GM19455 (cell line): ENCODE data around the gene MACROH2A2.
"Not testable (repeated sequence)": the region's sequence is repeated elsewhere in the genome, so short reads cannot be mapped to it uniquely, and the experiment has no call there.

ENCODE experiments used
- ATAC-seq: cut with Tn5 transposase; IDR thresholded peaks from one replicate; pipeline ENCODE4 v1.9.1; 2021; ENCODE audit not compliant: unreplicated experiment

MACROH2A2 gene

GRCh38 chr10:70148516-70148915 is 95.9 kb downstream of the MACROH2A2 start:
- no peak for ATAC-seq

DNA sequence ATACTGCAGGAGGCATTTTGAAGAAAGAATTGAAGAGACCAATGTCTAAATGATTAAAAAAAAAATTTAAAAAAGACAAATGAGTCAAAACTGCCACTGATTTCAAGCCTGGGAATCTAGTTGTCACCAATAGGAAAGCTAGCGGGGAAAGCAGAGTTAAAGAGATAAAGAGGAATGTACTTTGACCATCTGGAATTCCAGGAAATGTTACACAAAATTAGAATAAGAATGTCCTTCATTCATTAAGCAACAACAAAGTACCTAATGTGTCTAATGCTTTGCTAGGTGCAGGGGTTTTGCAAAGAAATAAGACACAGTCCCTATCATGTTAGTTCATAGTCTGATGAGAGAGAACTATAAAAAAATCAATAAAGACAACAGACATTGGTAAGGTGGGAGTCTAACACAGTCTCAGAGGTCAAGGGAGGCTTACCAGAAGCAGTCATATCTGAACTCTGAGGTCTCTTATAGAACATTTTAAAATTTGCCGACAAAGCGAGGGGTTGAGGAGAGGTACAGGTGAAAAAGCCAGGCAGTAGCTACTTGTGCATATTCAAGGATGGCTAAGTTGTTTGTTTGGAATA is 102.7 kb downstream of the MACROH2A2 start:
- no peak for ATAC-seq

DNA sequence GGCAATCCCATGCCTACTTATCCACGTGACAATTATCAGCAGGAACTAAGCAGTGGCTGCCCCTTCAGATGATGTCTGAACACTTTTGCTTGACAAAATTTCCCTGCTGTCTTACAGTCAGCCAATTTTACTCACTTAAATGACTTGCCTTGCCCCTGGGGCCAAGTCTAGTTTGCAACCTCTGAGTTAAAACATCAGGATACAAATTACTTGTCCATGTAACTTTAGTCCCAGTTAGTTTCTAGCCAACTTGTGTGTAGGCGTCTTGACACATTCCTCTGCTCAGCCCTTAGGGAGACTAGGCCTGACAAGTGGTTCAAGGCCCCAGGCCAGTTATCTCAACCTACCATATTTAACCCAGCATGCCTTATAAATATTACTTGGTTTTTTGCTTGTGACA is 105.5 kb downstream of the MACROH2A2 start:
- no peak for ATAC-seq

DNA sequence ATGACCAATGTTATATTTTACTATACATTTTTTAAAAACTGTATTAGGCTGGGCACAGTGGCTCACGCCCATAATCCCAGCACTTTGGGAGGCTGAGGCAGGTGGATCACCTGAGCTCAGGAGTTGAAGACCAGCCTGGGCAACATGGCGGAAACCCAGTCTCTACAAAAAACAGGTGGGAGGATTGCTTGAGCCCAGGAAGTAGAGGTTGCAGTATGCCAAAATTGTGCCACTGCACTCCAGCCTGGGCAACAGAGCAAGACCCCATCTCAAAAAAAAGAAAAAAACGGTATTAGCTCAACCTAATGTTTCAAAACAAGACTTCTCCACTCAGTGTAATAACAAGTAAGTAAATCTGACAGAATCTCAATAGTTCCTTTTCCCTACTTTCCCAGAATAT is 106.7 kb downstream of the MACROH2A2 start:
- not testable (repeated sequence) for ATAC-seq

GRCh38 chr10:70160798-70161197 is 108.2 kb downstream of the MACROH2A2 start:
- ATAC-seq = no peak
